Coronary artery (tissue), 2 donors: Measurements from ENCODE around the gene LSP1.
A peak's percentile ranks its signal among the peaks of the same experiment; 100 is the strongest.

Experiments used
- DNase-seq: peaks from one replicate; pipeline ENCODE4 v3.0.0-alpha.2; 2017; ENCODE audit warnings: low spot score
- H3K27ac ChIP-seq, 2 donors: fragments of 200-600 bp; sonication (generic); one replicate each; pipeline ENCODE4 v1.5.1; 2016 to 2019
- H3K4me3 ChIP-seq: fragments of 200-600 bp; sonication (generic); 2 replicates; pipeline ENCODE4 v1.5.1; 2016; ENCODE audit warnings: mild to moderate bottlenecking, moderate library complexity
- TF ChIP-seq, protein P1 (sequence below): fragments of 200-600 bp; sonication (generic); IDR thresholded peaks from one replicate; pipeline ENCODE4 v1.5.1; 2019; ENCODE audit warnings: antibody characterized with exemption

The LSP1 gene

DNA sequence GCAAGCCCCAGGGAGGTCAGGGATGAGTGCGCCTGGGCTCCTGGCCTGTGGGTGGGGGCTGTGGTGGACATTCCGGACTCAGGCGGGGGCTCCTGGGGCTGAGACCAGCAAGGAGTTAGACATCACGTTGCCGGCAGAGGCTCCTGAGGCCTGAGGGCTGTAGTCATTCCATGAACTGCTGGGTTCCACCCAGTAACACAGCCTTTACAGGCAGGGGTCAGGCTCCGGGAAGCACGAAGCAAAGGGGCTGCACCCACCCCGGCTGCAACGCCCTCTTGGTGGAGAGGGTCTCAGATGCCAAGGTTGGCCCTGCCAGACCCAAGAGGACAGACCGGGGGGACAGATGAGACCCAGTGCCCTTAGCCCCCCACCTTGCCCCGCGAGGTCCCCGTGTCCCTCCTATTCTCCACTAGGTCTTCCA is 75.6 kb downstream of the LSP1 start:
- TF ChIP-seq, protein P1, sequence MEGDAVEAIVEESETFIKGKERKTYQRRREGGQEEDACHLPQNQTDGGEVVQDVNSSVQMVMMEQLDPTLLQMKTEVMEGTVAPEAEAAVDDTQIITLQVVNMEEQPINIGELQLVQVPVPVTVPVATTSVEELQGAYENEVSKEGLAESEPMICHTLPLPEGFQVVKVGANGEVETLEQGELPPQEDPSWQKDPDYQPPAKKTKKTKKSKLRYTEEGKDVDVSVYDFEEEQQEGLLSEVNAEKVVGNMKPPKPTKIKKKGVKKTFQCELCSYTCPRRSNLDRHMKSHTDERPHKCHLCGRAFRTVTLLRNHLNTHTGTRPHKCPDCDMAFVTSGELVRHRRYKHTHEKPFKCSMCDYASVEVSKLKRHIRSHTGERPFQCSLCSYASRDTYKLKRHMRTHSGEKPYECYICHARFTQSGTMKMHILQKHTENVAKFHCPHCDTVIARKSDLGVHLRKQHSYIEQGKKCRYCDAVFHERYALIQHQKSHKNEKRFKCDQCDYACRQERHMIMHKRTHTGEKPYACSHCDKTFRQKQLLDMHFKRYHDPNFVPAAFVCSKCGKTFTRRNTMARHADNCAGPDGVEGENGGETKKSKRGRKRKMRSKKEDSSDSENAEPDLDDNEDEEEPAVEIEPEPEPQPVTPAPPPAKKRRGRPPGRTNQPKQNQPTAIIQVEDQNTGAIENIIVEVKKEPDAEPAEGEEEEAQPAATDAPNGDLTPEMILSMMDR, result no peak
- no peak for DNase-seq
- Histone ChIP-seq H3K27ac (peak overlapping the region in 1 of 2 donors; percentile 76), H3K4me3 (no peak overlapping the region)

DNA sequence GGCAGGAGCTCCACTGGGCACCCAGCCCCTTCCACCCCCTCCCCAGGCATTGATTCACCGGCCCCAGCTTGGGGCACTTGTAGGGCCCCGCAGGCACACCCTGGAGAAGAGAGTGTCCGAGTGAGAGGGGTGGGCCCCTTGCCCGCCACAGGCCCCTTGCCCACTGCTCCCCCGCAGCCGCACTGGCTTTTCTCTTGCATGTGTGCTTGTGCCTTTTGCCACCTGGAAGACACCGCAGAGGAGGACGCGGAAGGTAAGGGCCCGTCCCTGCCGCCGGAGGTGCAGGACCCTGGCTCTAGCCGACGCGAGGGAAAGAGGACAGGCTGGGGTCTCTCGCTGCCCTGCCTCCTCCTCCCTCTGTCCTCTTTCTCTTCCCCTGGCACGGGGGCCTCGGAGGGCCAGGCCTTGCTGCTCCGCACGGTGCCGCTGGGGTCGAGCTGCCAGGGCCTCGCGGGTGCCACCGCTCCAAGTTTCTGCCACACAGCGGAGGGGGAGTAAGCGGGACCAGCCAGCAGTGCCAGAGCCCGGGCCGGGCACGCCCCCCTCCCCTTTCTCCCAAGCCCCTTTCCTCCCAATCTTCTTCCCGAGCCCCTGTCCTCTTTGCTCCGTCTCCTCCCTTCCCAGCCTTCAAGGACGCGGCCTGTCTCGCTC is 76.1 kb downstream of the LSP1 start:
- TF ChIP-seq, protein P1, result no peak
- no peak overlapping the region for H3K4me3 ChIP-seq
- peak overlapping the region in 1 of 2 donors; percentile 76 for H3K27ac ChIP-seq
- DNase-seq, result no peak

DNA sequence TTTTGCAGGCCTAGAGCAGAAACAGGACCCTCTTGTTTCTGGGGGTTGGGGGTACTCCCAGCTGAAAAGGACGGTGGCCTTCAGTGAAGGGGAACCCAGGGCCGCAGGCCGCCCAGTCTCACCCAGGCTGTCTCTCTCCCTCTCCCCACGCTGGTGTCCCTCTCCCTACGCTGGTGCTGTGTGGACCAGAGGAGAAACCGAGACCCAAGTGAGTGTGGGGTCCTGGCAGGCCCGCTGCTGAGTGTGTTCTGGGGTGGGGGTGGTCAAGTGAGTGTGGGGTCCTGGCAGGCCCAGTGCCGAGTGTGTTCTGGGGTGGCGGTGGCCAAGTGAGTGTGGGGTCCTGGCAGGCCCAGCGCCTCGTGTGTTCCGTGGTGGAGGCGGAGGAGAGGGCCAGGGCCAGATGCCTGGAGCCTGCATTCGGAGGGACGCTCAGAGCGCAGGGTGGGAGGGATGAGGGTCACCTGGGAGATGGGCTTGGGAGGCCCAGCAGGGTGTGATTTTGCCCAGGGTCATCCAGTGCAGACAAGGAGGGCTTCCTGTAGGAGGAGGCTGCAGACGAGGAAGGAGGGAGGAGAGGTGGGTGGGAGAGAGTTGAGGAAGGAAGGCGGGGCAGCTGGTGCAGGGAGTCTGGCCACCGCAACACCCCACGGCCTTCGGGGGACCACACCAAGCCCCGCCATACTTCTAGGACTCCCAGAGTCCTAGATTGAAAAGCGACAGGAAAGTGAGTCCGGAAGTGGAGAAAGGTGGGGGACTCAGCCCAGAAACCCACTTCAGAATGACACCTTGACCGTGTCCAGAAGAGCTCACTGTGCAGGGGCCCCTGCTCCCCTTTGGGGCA is 77.0 kb downstream of the LSP1 start:
- peak overlapping the region in 1 of 2 donors; percentile 45 for H3K27ac ChIP-seq
- H3K4me3 ChIP-seq, result no peak overlapping the region
- TF ChIP-seq, protein P1, result no peak
- no peak for DNase-seq

DNA sequence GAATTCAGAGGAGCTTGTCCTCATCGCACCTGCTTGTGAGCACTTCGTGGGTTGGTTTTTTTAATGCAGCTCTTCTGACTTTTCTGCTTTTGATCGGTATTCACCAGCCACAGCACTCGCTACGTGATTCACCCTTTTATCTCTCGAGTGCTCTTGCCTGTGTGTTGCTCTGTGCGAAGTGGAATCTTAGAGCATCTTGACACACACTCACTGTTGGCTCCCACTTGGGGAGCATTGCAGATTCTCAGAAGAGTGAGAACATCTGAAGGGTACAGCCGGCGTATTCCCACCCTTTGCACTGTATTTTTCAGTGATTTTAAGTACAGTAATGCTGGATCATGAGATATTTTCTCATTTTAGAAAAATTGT is 77.6 kb downstream of the LSP1 start:
- TF ChIP-seq, protein P1, result no peak
- Histone ChIP-seq H3K27ac (no peak overlapping the region), H3K4me3 (no peak overlapping the region)
- no peak for DNase-seq

DNA sequence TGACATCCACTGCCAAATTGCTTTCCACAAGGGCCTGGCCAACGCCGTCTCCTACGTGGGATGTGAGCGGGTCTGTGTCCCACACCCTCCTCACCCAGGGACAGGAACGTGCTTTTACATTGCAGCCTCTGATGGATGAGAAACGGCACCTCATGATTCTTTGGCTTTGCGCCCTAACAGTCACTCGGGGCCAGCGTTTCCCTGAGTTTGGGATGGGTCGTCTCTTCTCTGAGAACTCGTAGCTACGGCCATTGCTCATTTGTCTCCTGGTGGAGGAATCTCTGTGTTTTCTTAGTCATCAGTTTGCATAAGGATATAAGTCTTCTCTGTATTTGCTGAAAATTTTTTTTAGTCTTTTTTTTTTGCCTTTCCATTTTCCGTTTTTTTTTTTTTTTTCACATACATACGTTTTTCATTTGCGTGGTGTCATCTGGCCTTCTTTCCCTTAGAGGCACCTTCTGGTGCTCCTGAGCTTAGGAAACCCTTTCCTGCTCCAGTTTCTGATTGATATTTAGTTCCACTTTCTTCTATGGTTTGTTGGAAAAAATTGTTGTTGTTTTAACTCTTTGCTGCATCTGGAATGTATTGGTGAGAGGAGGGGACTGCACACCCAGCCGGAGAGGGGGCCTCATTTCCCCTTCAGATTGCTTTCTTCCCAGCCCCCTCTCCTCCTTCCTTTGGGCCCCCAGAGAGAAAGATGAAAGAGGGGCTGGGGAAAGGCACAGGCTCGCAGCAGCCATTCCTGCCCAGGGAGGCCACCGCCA is 78.6 kb downstream of the LSP1 start:
- DNase-seq, result no peak
- Histone ChIP-seq H3K27ac (peak overlapping the region in 1 of 2 donors; percentile 58), H3K4me3 (no peak overlapping the region)
- TF ChIP-seq, protein P1, result no peak

DNA sequence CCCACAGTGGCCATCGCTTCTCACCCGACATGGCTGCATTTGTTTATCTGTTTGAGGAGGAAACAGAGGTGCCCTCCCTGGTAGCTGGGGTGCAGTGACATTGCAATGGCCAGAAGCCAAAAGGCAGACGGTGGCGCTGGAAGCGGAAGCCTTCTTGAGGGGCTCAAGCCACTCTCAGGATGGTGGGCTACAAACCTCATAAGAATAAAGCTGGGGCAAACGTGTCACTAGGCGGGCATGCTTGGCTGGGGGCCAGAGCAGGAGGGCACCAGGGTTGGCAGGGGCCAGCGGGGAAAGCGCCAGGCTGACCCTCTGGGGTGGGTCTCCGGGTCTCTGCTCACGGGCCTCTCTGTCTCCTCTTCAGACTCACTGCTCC is 79.2 kb downstream of the LSP1 start:
- TF ChIP-seq, protein P1, result no peak
- peak overlapping the region in 1 of 2 donors; percentile 41 for H3K27ac ChIP-seq
- DNase-seq, result no peak
- H3K4me3 ChIP-seq, result no peak overlapping the region
